Kidney (tissue), 14 donors: ENCODE measurements around the gene ISL2. TPM values are rescaled to one million over a fixed set of nuclear protein-coding genes. Genes with fewer than 3 reads are reported as not detected.
A peak's percentile ranks its signal among the peaks of the same experiment; 100 is the strongest.

Source experiments
- DNase-seq, 5 donors: peaks; one replicate each; pipeline ENCODE4 v3.0.0-alpha.2; 2013 to 2020
- FAIRE-seq: peaks from 2 replicates; lab custom pipeline; 2012; peaks lifted over from hg19 to GRCh38; lab: Jason Lieb, UNC
- H3K27ac ChIP-seq, 2 donors: one replicate each; pipeline ENCODE4 v1.7.0; 2013; ENCODE audit warnings: low read depth in 2 of 2, low read length in 2 of 2, inconsistent platforms in 1 of 2
- H3K27me3 ChIP-seq: one replicate; pipeline ENCODE4 v1.7.1; 2013; ENCODE audit warnings: low read length, inconsistent platforms; ENCODE audit not compliant: control insufficient read depth, insufficient read depth
- H3K36me3 ChIP-seq, 3 donors: one replicate each; pipeline versions ENCODE4 v1.7.0 to v1.7.1; 2013; ENCODE audit warnings: low read length in 3 of 3, control low read depth in 1 of 3, inconsistent platforms in 1 of 3; ENCODE audit not compliant: insufficient read depth in 3 of 3, control insufficient read depth in 2 of 3
- H3K4me1 ChIP-seq, 3 donors: one replicate each; pipeline versions ENCODE4 v1.7.0 to v1.7.1; 2013; ENCODE audit warnings: low read length in 3 of 3, inconsistent platforms in 1 of 3, low read depth in 1 of 3; ENCODE audit not compliant: control insufficient read depth in 2 of 3, insufficient read depth in 2 of 3
- H3K4me3 ChIP-seq, 3 donors: one replicate each; pipeline versions ENCODE4 v1.7.0 to v1.8.1; 2013; ENCODE audit warnings: low read length in 3 of 3, control low read depth in 1 of 3, inconsistent platforms in 1 of 3
- H3K9ac ChIP-seq, 3 donors: one replicate each; pipeline versions ENCODE4 v1.7.0 to v1.7.1; 2013; ENCODE audit warnings: low read length in 3 of 3, control low read depth in 1 of 3, inconsistent platforms in 1 of 3
- H3K9me3 ChIP-seq, 3 donors: one replicate each; pipeline versions ENCODE4 v1.7.0 to v1.7.1; 2013; ENCODE audit warnings: low read length in 3 of 3, control low read depth in 1 of 3, inconsistent platforms in 1 of 3; ENCODE audit not compliant: control insufficient read depth in 2 of 3, insufficient read depth in 1 of 3
- CTCF ChIP-seq: IDR thresholded peaks from 3 replicates; pipeline ENCODE4 v1.5.1; 2012; ENCODE audit warnings: mild to moderate bottlenecking, moderate library complexity, borderline replicate concordance; ENCODE audit not compliant: insufficient read depth; ENCODE audit errors: extremely low read depth
- intact Hi-C: fragments of 100-400 bp; cut with DNase I; formaldehyde crosslinking; loops from one replicate; pipeline ENCODE4 v1.11.1; 2022
- polyA plus RNA-seq: library from polyadenylated mRNA; stranded (reverse); fragments of 350-450 nt; fragmentation: Illumina TruSeq; extraction: RNeasy Lipid Tissue Mini Kit (QIAGEN cat#74804); gene quantifications from one replicate; pipeline ENCODE4 v1.2.3, GENCODE V29; 2014; ENCODE audit warnings: low read depth, low replicate concordance; ENCODE audit not compliant: insufficient read depth
- total RNA-seq: library from RNA; stranded (reverse); fragmentation: NEBNext Ultra II Directional; extraction: Animal tissue kit (Norgen Biotek cat#: 25700); gene quantifications from one replicate; pipeline ENCODE4 v1.2.1, GENCODE V29; 2021
- donor health status: control.
- donor health status: control.
- donor health status: control.
- donor health status: control.
- donor health status: control.
- donor health status: DM: yes; HTN: yes; CAD: no.
- donor health status: Normal renal cell carcinoma (clear cell type).

The ISL2 gene
- total and polyA plus RNA-seq, 2 donors from 2014 or later: 0.44 TPM; not detected in 1

GRCh38 chr15:76340803-76341365, 4.3 kb downstream of the ISL2 start:
- intact Hi-C loops: no loop called here
- H3K27me3 ChIP-seq: peaks cover 75% of the 10 kb centered on the region
- DNase-seq (peak in 3 of 5 donors; percentile 55 to 65 (median 62)), FAIRE-seq (no peak)
- H3K9ac ChIP-seq: no peak overlapping the region
- TF ChIP-seq CTCF: no peak
- H3K36me3 ChIP-seq: no peaks in the 10 kb centered on the region
- H3K27ac ChIP-seq: no peak overlapping the region
- H3K9me3 ChIP-seq: peaks cover 0 to 5% (median 0%) of the 10 kb centered on the region in 3 donors
- peaks cover 0 to 26% (median 3%) of the 10 kb centered on the region in 3 donors for H3K4me1 ChIP-seq
- no peak overlapping the region for H3K4me3 ChIP-seq

DNA sequence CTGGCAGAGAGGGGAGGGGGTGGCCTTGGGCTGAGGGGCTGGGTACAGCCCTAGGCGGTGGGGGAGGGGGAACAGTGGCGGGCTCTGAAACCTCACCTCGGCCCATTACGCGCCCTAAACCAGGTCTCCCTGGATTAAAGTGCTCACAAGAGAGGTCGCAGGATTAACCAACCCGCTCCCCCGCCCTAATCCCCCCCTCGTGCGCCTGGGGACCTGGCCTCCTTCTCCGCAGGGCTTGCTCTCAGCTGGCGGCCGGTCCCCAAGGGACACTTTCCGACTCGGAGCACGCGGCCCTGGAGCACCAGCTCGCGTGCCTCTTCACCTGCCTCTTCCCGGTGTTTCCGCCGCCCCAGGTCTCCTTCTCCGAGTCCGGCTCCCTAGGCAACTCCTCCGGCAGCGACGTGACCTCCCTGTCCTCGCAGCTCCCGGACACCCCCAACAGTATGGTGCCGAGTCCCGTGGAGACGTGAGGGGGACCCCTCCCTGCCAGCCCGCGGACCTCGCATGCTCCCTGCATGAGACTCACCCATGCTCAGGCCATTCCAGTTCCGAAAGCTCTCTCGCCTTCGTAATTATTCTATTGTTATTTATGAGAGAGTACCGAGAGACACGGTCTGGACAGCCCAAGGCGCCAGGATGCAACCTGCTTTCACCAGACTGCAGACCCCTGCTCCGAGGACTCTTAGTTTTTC, 4.9 kb downstream of the ISL2 start:
- no peaks in the 10 kb centered on the region for H3K36me3 ChIP-seq
- H3K4me3 ChIP-seq: no peak overlapping the region
- no peak for TF ChIP-seq CTCF
- no peak overlapping the region for H3K9ac ChIP-seq
- peaks cover 72% of the 10 kb centered on the region for H3K27me3 ChIP-seq
- H3K4me1 ChIP-seq: peaks cover 0 to 26% (median 3%) of the 10 kb centered on the region in 3 donors
- no peak overlapping the region for H3K27ac ChIP-seq
- H3K9me3 ChIP-seq: peaks cover 0 to 5% (median 0%) of the 10 kb centered on the region in 3 donors
- FAIRE-seq (no peak), DNase-seq (peak in 4 of 5 donors; percentile 31 to 75 (median 52))
- intact Hi-C loops: no loop called here

DNA sequence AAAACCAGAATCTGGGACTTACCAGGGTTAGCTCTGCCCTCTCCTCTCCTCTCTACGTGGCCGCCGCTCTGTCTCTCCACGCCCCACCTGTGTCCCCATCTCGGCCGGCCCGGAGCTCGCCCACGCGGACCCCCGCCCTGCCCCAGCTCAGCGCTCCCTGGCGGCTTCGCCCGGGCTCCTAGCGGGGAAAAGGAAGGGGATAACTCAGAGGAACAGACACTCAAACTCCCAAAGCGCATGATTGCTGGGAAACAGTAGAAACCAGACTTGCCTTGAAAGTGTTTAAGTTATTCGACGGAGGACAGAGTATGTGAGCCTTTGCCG, 5.4 kb downstream of the ISL2 start:
- no peak overlapping the region for H3K27ac ChIP-seq
- FAIRE-seq (no peak), DNase-seq (peak in 3 of 5 donors; percentile 32 to 49 (median 48))
- no peak overlapping the region for H3K9ac ChIP-seq
- peaks cover 0 to 5% (median 0%) of the 10 kb centered on the region in 3 donors for H3K9me3 ChIP-seq
- intact Hi-C loops: no loop called here
- peaks cover 0 to 26% (median 3%) of the 10 kb centered on the region in 3 donors for H3K4me1 ChIP-seq
- H3K4me3 ChIP-seq: no peak overlapping the region
- H3K36me3 ChIP-seq: no peaks in the 10 kb centered on the region
- TF ChIP-seq CTCF: no peak
- H3K27me3 ChIP-seq: peaks cover 75% of the 10 kb centered on the region
